TTC549 (cell line): ENCODE results near the gene ANKS1B.

Experiments used
- FAIRE-seq: peaks from 2 replicates; lab custom pipeline; 2012; peaks lifted over from hg19 to GRCh38; lab: Jason Lieb, UNC

The ANKS1B gene

GRCh38 chr12:98922871-98923270 lies 1061.9 kb downstream of the ANKS1B start:
- no peak for FAIRE-seq

DNA sequence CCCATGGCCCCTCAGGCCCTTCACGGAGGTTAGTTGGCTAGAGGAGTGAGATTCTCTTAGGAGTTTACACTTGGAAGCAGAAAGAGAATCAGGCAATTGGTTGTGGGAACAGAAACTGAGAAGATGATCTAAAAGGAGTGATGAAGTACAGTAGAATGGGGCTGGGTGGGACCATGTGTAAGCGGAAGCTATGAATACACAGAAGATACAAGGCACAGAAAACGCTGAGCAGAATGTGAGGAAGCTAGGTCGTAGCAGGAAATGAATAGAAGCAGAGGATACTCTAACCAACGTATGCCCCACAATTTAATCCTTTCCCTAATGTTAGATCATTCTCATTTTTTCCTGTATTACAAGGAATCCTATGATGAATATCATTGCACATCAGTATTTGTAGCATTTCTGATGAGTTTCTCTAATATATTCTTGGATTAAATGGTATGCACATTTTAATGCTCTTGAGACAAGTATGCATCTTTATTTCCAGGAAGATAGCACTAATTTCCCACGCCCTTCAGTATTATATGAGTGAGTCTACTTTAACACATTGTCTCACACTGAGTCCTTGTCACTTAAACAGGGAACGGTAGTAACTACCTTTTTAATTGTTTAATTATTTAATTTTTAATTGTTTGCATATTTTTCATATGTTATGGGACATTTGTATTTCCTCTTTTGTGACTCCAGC lies 1066.4 kb downstream of the ANKS1B start:
- FAIRE-seq = no peak

- no peak for FAIRE-seq
Measured at GRCh38 chr12:98916106-98916505, 1068.6 kb downstream of the ANKS1B start.

DNA sequence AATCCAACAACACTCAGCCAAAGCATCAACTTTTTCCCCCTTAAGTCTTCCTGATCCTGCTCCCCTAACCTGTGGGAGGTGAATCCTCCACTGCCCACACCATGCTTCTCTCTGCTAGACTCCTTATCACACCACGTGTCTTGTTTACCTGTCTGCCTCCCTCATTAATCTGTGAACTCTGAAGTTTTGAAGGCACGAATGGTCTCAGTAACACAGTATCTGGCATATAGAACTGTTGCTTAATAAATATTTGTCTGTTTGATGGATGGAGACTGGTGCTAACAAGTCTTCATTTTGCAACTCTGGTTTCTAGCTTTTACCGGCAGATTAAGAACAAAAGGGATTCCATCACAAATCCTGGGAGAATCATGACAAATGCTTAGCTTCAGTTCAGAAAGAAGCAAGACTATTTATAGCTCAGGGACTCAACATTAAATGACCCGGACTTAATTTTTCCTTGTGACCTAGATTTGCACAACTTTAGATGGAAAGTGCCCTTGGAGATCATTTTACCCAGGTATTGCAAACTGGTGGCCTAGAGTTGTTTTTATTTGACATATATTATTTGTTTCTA lies 1072.2 kb downstream of the ANKS1B start:
- FAIRE-seq = no peak

- no peak for FAIRE-seq
Measured at GRCh38 chr12:98911396-98911795, 1073.3 kb downstream of the ANKS1B start.

DNA sequence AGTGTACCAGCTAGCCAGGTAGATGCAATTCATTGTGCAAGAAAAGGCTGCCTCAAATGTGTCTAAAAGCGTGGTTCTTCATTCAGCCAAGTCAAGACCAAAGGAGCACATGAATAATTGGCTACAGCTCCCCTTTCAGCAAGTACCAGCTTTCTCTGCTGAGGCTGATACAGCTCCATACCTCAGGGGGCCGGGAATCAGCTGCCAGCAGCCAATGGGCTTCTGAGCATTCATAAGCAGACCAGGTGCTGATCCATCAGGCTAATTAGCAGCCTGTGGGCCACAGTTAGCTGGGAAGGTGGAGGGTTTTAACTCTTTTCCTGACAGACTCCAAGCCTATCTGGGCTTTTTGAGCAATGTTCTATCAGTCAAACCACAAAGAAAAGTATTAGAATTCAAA lies 1075.0 kb downstream of the ANKS1B start:
- no peak for FAIRE-seq

- FAIRE-seq = no peak
Measured at GRCh38 chr12:98908866-98909265, 1075.9 kb downstream of the ANKS1B start.

DNA sequence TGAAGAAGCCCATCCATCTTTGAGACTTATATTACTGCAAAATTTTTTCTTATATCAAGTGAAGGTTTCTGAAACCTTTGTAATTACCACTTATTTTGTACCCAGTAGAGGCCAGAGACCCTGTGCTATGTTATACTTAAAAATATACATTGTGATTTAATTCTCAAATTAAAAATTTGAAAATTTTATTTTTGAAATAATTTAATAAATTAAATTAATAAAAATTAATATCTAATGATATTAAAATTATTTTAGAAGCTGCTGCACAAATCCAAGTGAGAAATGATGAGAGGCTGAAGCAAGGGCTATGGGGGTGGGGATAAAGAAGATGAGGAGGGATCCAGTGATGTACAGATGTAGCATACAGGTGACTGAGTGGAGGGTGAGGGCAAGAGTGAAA lies 1080.9 kb downstream of the ANKS1B start:
- FAIRE-seq = no peak

GRCh38 chr12:98901189-98901588 lies 1083.5 kb downstream of the ANKS1B start:
- FAIRE-seq = no peak

DNA sequence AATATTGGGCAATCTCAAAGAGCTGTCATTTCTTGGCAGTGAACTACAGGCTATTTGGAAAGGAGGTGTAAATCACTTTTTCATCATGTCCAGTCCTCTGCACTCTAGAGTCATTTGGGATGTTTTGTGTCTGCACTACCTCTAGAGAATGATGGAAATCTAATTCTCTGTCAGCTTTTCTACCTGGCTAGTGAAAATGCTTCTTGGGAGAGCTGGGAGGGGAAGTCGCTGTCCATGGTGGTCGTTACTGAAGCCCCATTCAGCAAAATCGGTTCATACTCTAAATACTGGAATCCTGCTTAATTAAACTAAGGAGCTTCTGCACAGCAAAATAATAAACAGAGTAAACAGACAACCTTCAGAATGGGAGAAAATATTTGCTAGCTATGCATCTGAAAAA lies 1087.8 kb downstream of the ANKS1B start:
- FAIRE-seq = no peak

DNA sequence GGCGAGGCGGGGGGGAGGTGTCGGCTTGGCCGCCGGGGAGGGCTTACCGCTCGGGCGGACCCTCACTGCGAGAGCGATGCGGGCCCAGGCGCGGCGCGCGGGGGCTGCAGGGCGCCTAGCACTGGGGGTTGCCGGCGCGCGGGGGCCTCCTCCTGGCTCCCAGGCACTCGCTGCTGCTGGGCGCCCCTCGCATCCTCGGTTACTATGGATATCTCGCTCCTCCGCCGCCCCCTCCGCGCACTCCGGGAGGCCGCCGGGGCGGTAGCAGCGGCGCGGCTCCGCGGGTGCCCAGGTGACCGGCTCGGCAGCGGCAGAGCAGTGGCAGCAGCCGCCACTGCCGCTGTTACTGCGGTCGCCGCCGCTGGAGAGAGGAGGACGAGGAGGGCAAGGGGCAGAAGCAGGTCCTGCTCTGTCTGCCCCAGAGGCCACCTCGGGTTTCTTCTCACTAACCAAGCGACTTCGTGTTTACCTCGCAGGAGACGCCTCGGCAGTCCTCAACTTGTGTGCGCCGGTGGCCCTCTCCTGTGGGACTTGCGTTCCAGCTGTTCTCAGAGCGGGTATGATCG lies 1089.6 kb downstream of the ANKS1B start:
- no peak for FAIRE-seq

GRCh38 chr12:98894412-98895085 lies 1090.2 kb downstream of the ANKS1B start:
- no peak for FAIRE-seq

DNA sequence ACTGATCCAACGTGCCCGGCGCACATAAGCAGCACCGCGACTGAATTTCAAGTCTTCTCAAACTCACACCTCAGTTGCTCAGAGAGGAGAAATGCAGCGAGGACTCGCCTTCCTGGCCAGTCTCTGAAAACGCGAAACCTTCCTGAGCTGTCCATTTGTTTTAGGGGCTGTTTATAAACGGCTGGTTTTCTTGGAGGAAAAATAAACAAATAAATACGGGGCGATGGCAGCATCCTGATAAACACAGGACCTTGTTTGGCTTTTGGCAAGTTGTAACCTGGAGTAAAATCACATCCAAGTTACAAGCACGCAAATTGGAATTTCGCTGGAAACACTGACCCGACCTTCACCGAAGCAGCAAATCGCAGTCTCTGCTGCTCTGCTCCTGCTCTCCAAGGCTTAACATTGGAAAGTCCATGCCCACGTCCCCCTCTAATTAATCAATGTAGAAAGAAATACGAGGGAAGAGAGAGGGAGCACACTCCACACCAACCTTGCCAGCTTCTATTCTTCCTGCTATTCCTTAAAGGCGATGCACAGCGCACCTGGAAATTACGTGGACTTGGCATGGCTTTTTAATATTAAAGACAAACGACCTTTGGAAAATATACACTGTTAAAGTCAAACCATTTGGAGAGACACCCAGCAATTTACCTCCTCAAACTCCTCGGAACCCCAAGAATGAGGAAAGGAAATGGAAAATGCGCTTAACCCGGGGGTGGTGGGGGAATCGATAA lies 1090.9 kb downstream of the ANKS1B start:
- no peak for FAIRE-seq

GRCh38 chr12:98893126-98893674 lies 1091.5 kb downstream of the ANKS1B start:
- no peak for FAIRE-seq

GRCh38 chr12:98885778-98886177 lies 1099.0 kb downstream of the ANKS1B start:
- no peak for FAIRE-seq

- no peak for FAIRE-seq
Measured at GRCh38 chr12:98883231-98883630, 1101.5 kb downstream of the ANKS1B start.

DNA sequence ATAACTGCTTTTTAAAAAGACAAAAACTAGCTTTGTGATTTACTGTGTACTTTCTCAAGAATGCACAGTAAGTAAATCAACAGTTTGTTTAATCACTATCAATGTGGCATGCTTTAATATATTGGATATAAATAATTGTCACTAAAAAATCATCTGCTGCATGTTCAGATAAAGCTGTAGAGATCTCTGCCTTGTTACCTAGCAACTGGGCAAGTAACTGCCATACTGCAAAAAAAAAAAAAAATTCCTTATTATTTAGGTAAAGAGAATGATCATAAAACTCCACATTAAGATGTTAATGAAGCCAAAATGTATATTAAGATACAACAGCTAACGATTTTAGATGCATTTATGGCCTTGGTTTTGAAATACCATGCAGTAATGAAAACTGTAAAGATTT lies 1102.2 kb downstream of the ANKS1B start:
- no peak for FAIRE-seq

- FAIRE-seq = no peak
Measured at GRCh38 chr12:98873776-98874175, 1111.0 kb downstream of the ANKS1B start.

- no peak for FAIRE-seq
Measured at GRCh38 chr12:98870504-98870903, 1114.2 kb downstream of the ANKS1B start.

DNA sequence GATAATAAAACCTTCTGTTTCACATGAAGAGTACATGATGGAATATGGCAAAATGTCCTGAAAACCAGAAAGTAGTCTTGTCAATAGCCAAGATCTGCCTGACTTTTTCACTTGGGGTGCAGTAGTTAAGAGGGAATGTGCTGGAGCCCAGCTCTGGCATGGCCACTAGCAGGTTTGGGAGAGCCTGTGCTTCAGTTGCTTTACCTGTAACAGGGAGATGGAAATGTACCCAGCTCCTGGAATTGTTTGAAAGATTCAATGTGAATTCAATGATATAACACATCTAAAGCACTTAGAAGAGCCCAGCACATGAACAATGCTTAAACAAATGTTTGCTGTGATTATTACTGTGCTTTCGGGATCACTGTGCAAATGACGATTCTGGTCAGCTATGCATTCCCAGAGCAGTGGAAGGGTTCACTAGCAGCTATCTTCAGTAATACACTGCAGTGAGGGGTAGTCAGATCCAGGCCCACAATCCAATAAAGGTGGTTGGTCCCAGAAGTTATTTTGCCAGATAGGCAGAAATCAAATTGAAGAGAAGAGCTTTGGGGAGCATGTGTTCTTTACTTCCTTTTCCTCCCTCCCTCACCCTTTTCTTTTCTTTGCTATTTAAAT lies 1114.7 kb downstream of the ANKS1B start:
- FAIRE-seq = no peak

- no peak for FAIRE-seq
Measured at GRCh38 chr12:98868538-98868937, 1116.2 kb downstream of the ANKS1B start.

GRCh38 chr12:98868076-98868475 lies 1116.7 kb downstream of the ANKS1B start:
- FAIRE-seq = no peak
